H1 (cell line): ENCODE results near the gene COQ8A. TPM values are rescaled to one million over a fixed set of nuclear protein-coding genes. Genes with fewer than 3 reads are reported as not detected.

Experiments
- CTCF ChIA-PET: fragments of 300-600 bp; sonication (Branson Sonifier 250); formaldehyde crosslinking; loops from one replicate; lab custom pipeline; 2021; ENCODE audit not compliant: partially characterized antibody; lab: Charles Lee
- POLR2A ChIA-PET: fragments of 300-600 bp; sonication (Branson Sonifier 250); formaldehyde crosslinking; loops from one replicate; lab custom pipeline; 2021; ENCODE audit warnings: inconsistent platforms; ENCODE audit not compliant: partially characterized antibody; lab: Charles Lee
- DNase-seq, 2 experiments: peaks; one replicate each; pipeline versions ENCODE4 v3.0.0 to v3.0.0-alpha.2; 2010 to 2022; ENCODE audit warnings: low spot score in 2 of 2, low read depth in 1 of 2, mixed read lengths in 1 of 2
- FAIRE-seq: peaks from 2 replicates; lab custom pipeline; 2011; peaks lifted over from hg19 to GRCh38; lab: Jason Lieb, UNC
- H2AFZ ChIP-seq: 2 replicates; pipeline ENCODE4 v1.8.1; 2012; ENCODE audit warnings: low read length, inconsistent platforms
- H2AK5ac ChIP-seq: 2 replicates; pipeline ENCODE4 v1.6.1; 2013; ENCODE audit warnings: low read depth, low read length
- H2BK120ac ChIP-seq: replicated peaks from 2 replicates; pipeline ENCODE3; 2013; ENCODE audit warnings: low read depth, low read length, inconsistent platforms
- H2BK12ac ChIP-seq: 2 replicates; pipeline ENCODE4 v1.6.1; 2013; ENCODE audit warnings: low read depth, low read length
- H2BK15ac ChIP-seq: 2 replicates; pipeline ENCODE4 v1.6.1; 2013; ENCODE audit warnings: low read length
- H2BK20ac ChIP-seq: 2 replicates; pipeline ENCODE4 v1.6.1; 2013; ENCODE audit warnings: low read length
- H2BK5ac ChIP-seq: 2 replicates; pipeline ENCODE4 v1.6.1; 2013; ENCODE audit warnings: low read depth, low read length
- H3K14ac ChIP-seq: 2 replicates; pipeline ENCODE4 v1.6.1; 2013; ENCODE audit warnings: inconsistent platforms; ENCODE audit not compliant: insufficient read length
- H3K18ac ChIP-seq: 2 replicates; pipeline ENCODE4 v1.6.1; 2013; ENCODE audit warnings: low read length; ENCODE audit errors: extremely low read depth
- H3K23ac ChIP-seq: 2 replicates; pipeline ENCODE4 v1.6.1; 2013; ENCODE audit warnings: inconsistent platforms; ENCODE audit not compliant: insufficient read length
- H3K23me2 ChIP-seq: 2 replicates; pipeline ENCODE4 v1.6.1; 2013; ENCODE audit warnings: low read depth, low read length
- H3K27ac ChIP-seq: 2 replicates; pipeline ENCODE4 v1.6.1; 2011; ENCODE audit warnings: low read depth, low read length, inconsistent platforms
- H3K27me3 ChIP-seq, 4 experiments: replicated peaks in 1 of 4; 1 replicate in 1 of 4; 2 replicates in 3 of 4; pipeline versions ENCODE4 v1.6.1 to v1.8.1; 2011 to 2013; ENCODE audit warnings: low read length in 3 of 4, mild to moderate bottlenecking in 3 of 4, inconsistent platforms in 2 of 4, mixed read lengths in 2 of 4, moderate library complexity in 1 of 4; ENCODE audit not compliant: control insufficient read depth in 3 of 4, insufficient read depth in 3 of 4; ENCODE audit errors: extremely low read depth in 1 of 4
- H3K36me3 ChIP-seq, 4 experiments: 2 replicates each; pipeline versions ENCODE4 v1.6.1 to v1.8.1; 2011 to 2013; ENCODE audit warnings: mild to moderate bottlenecking in 4 of 4, low read length in 3 of 4, moderate library complexity in 2 of 4, control low read depth in 1 of 4, inconsistent platforms in 1 of 4; ENCODE audit not compliant: insufficient read depth in 4 of 4, control insufficient read depth in 2 of 4
- H3K4ac ChIP-seq: replicated peaks from 2 replicates; pipeline ENCODE3; 2013; ENCODE audit warnings: low read length, low read depth, mixed read lengths, inconsistent platforms; ENCODE audit not compliant: insufficient read length
- H3K4me1 ChIP-seq, 4 experiments: replicated peaks in 1 of 4; 1 replicate in 1 of 4; 2 replicates in 3 of 4; pipeline versions ENCODE4 v1.6.1 to v1.8.1; 2011 to 2013; ENCODE audit warnings: low read length in 3 of 4, inconsistent platforms in 2 of 4, mixed read lengths in 1 of 4; ENCODE audit not compliant: insufficient read depth in 4 of 4, control insufficient read depth in 3 of 4
- H3K4me2 ChIP-seq, 2 experiments: 2 replicates each; pipeline versions ENCODE4 v1.6.1 to v1.8.1; 2011 to 2013; ENCODE audit warnings: low read depth in 2 of 2, low read length in 2 of 2, control low read depth in 1 of 2, inconsistent platforms in 1 of 2, mild to moderate bottlenecking in 1 of 2; ENCODE audit not compliant: insufficient read depth in 1 of 2
- H3K4me3 ChIP-seq, 4 experiments: fragments of 200-600, 300-600 bp in 1 of 4; sonication (generic), shearing (Covaris generic), sonication (Bioruptor Twin) in 1 of 4; 2 replicates each; pipeline versions ENCODE4 v1.5.1 to v1.8.1; 2011 to 2016; ENCODE audit warnings: low read length in 4 of 4, low read depth in 3 of 4, control low read depth in 2 of 4, inconsistent platforms in 2 of 4, mild to moderate bottlenecking in 2 of 4, mixed read lengths in 1 of 4, moderate library complexity in 1 of 4; ENCODE audit not compliant: insufficient read depth in 2 of 4; ENCODE audit errors: extremely low read depth in 1 of 4
- H3K56ac ChIP-seq: replicated peaks from 2 replicates; pipeline ENCODE3; 2013; ENCODE audit warnings: low read depth, mild to moderate bottlenecking, mixed read lengths, low read length, inconsistent platforms; ENCODE audit not compliant: insufficient read length
- H3K79me1 ChIP-seq: 2 replicates; pipeline ENCODE4 v1.6.1; 2013; ENCODE audit warnings: low read depth, low read length, control low read depth
- H3K79me2 ChIP-seq, 2 experiments: 2 replicates each; pipeline versions ENCODE4 v1.6.1 to v1.8.1; 2012 to 2013; ENCODE audit warnings: low read length in 2 of 2, mild to moderate bottlenecking in 2 of 2, inconsistent platforms in 1 of 2; ENCODE audit not compliant: insufficient read depth in 2 of 2, control insufficient read depth in 1 of 2
- H3K9ac ChIP-seq, 4 experiments: replicated peaks in 1 of 4; 1 replicate in 1 of 4; 2 replicates in 3 of 4; pipeline versions ENCODE4 v1.6.1 to v1.8.1; 2011 to 2013; ENCODE audit warnings: low read depth in 3 of 4, low read length in 3 of 4, control low read depth in 2 of 4, mild to moderate bottlenecking in 2 of 4, moderate library complexity in 2 of 4, inconsistent platforms in 1 of 4; ENCODE audit errors: extremely low read depth in 1 of 4
- H3K9me3 ChIP-seq, 2 experiments: 2 replicates each; pipeline versions ENCODE4 v1.6.1 to v1.8.1; 2012 to 2013; ENCODE audit warnings: mild to moderate bottlenecking in 2 of 2, moderate library complexity in 2 of 2, control low read depth in 1 of 2, inconsistent platforms in 1 of 2, low read depth in 1 of 2, low read length in 1 of 2, mixed read lengths in 1 of 2; ENCODE audit not compliant: insufficient read depth in 2 of 2
- H4K20me1 ChIP-seq, 2 experiments: replicated peaks in 1 of 2; 2 replicates each; pipeline versions ENCODE3 to v1.8.1; 2011 to 2013; ENCODE audit warnings: inconsistent platforms in 2 of 2, low read length in 2 of 2, mild to moderate bottlenecking in 1 of 2; ENCODE audit not compliant: insufficient read depth in 2 of 2, control insufficient read depth in 1 of 2
- H4K5ac ChIP-seq: 2 replicates; pipeline ENCODE4 v1.6.1; 2013; ENCODE audit warnings: low read length, low read depth, mixed read lengths, inconsistent platforms; ENCODE audit not compliant: insufficient read length
- H4K8ac ChIP-seq: 2 replicates; pipeline ENCODE4 v1.8.0; 2013; ENCODE audit warnings: mild to moderate bottlenecking, moderate library complexity, low read length, inconsistent platforms; ENCODE audit not compliant: insufficient read depth; ENCODE audit errors: extremely low read depth
- H4K91ac ChIP-seq: replicated peaks from 2 replicates; pipeline ENCODE3; 2013; ENCODE audit warnings: low read length, mixed read lengths, inconsistent platforms; ENCODE audit not compliant: insufficient read length
- BRCA1 ChIP-seq: IDR thresholded peaks from 2 replicates; pipeline ENCODE4 v1.6.1; 2012; ENCODE audit warnings: low read depth, low read length, improper control_type of control experiment
- CBX5 ChIP-seq: fragments of 300-800, 300-1000 bp; sonication (generic); IDR thresholded peaks from 2 replicates; pipeline ENCODE4 v1.7.1; 2016; ENCODE audit warnings: antibody characterized with exemption, low read length, low read depth
- CREB1 ChIP-seq: IDR thresholded peaks from 2 replicates; pipeline ENCODE4 v1.6.1; 2012; ENCODE audit warnings: inconsistent platforms
- EP300 ChIP-seq, 2 experiments: IDR thresholded peaks; 1 replicate in 1 of 2; 2 replicates in 1 of 2; pipeline ENCODE4 v1.6.1; 2011 to 2012; ENCODE audit warnings: low read depth in 2 of 2, low read length in 2 of 2, mild to moderate bottlenecking in 2 of 2, borderline replicate concordance in 1 of 2, inconsistent platforms in 1 of 2, moderate library complexity in 1 of 2
- KDM1A ChIP-seq: fragments of 200-600, 300-600 bp; sonication (generic); IDR thresholded peaks from 2 replicates; pipeline ENCODE4 v1.7.1; 2016; ENCODE audit warnings: mild to moderate bottlenecking, low read length, borderline replicate concordance
- KDM5A ChIP-seq: fragments of 200-600 bp; IDR thresholded peaks from 2 replicates; pipeline ENCODE4 v1.7.1; 2012; ENCODE audit warnings: mild to moderate bottlenecking, low read length, inconsistent platforms, mixed read lengths
- SRF ChIP-seq: IDR thresholded peaks from 2 replicates; pipeline ENCODE4 v1.6.1; 2011; ENCODE audit warnings: mild to moderate bottlenecking, low read depth, low read length, moderate library complexity
- TAF1 ChIP-seq: IDR thresholded peaks from 2 replicates; pipeline ENCODE4 v1.6.1; 2011; ENCODE audit warnings: mild to moderate bottlenecking, low read depth, low read length
- TAF7 ChIP-seq: optimal IDR thresholded peaks from 2 replicates; pipeline ENCODE3; 2011; ENCODE audit warnings: low read depth, mild to moderate bottlenecking, inconsistent platforms, low read length, moderate library complexity, borderline replicate concordance
- TEAD4 ChIP-seq: IDR thresholded peaks from 2 replicates; pipeline ENCODE4 v1.6.1; 2012; ENCODE audit warnings: low read depth, low read length, inconsistent platforms, mixed read lengths
- WGBS, 2 experiments: shearing (Covaris generic) in 1 of 2; methylation state at CpG; one replicate each; pipeline versions ENCODE4 v1.1.6 to v1.1.7; 2013 to 2015; ENCODE audit warnings: low lambda C conversion rate in 2 of 2, mixed read lengths in 2 of 2, inconsistent platforms in 1 of 2, low coverage in 1 of 2, missing lambda C conversion rate in 1 of 2; ENCODE audit not compliant: insufficient replicate concordance in 2 of 2, insufficient coverage in 1 of 2, insufficient read length in 1 of 2; ENCODE audit errors: extremely low coverage in 1 of 2, missing lambda C conversion rate in 1 of 2; 5-methylcytosine and 5-hydroxymethylcytosine counted together
- polyA plus RNA-seq, 7 experiments: library from polyadenylated mRNA; depleted of rRNA in 3 of 7; stranded (reverse) in 5 of 7; unstranded in 2 of 7; fragments of >200 nt in 5 of 7; fragments of 200-250 nt in 2 of 7; gene quantifications; 1 replicate in 5 of 7; 2 replicates in 1 of 7; 4 replicates in 1 of 7; pipeline versions ENCODE4 v1.2.1 to v1.2.3, GENCODE V29; 2011 to 2013; ENCODE audit warnings: missing spikeins in 2 of 7, mixed read lengths in 2 of 7
- total RNA-seq: library from RNA; stranded (reverse); fragmentation: NEBNext Ultra II Directional; extraction: Animal tissue kit (Norgen Biotek cat#: 25700); gene quantifications from 2 replicates; pipeline ENCODE4 v1.2.1, GENCODE V29; 2021
- TF ChIP-seq, protein P1 (sequence below): IDR thresholded peaks from 2 replicates; pipeline ENCODE4 v1.6.1; 2011; ENCODE audit warnings: low read length, improper control_type of control experiment

The COQ8A gene
- total and polyA plus RNA-seq, 2 of the 8 experiments (the other 6 are each of a cell fraction or from before 2014, with no cell fraction given) = 28.5 to 38.9 TPM

DNA sequence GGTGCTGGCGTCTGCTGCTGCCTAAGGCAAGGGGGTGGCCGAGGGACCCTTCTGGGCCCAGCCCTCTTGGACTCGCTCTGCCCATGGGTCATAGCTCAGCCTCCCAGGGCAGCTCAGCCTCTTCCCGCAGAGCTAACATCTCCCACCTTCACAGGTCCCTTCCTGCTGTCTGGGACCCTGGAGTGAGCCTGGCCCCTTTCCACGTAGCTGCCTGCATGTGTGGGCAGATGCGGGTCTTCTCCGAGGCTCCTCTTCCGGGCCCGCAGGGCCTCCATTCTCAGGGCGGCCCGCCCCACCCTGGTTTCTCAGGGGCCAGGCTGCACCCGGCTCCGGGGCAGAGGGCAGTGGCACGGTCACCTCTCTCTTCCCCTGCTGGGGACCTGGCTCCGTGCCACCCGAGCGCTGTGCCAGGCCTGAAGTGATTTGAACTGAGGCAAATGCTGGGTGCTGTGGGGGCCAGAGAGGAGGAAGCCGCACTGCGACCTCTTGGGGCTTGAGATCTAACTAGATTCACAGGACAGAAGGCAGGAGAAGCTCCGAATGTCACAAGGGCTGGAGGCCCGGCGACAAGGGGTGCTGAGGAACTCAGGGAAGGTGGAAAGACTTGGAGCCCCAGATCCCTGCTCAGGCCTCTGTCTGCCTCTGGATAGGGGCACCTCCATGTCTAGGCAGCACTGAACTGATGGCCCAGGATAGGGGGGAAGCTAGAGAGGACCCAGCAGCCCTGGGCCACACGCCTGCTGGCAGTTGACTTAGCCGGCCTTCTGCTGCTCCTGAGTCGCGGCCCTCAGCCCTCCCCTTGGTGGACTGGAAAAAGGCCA lies 40.7 kb downstream of the COQ8A start:
- Histone ChIP-seq H2AFZ (no peak overlapping the region), H3K9me3 (no peaks in the 10 kb centered on the region), H3K79me1 (no peaks in the 10 kb centered on the region), H2BK20ac (no peak overlapping the region), H3K56ac (no peak overlapping the region), H2BK15ac (no peak overlapping the region), H3K23me2 (peaks cover 11% of the 10 kb centered on the region; the same call in 1 of the 2 replicates), H3K4ac (no peak overlapping the region), H2BK12ac (no peak overlapping the region), H4K20me1 (peaks cover 4% of the 10 kb centered on the region in 2 experiments), H4K8ac (peak overlapping the region; percentile 89; the same call in 1 of the 2 replicates), H4K91ac (no peak overlapping the region), H3K9ac (no peak overlapping the region), H3K23ac (no peak overlapping the region), H3K4me3 (no peak overlapping the region), H3K79me2 (no peaks in the 10 kb centered on the region), H3K4me1 (no peaks in the 10 kb centered on the region; a peak in 1 of 7 replicates), H3K14ac (no peak overlapping the region), H2AK5ac (no peak overlapping the region), H3K36me3 (peaks cover 0 to 6% (median 0%) of the 10 kb centered on the region in 4 experiments; a peak in 3 of 8 replicates), H2BK5ac (peak overlapping the region; percentile 35; the same call in 1 of the 2 replicates), H3K18ac (no peak overlapping the region), H2BK120ac (no peak overlapping the region), H4K5ac (no peak overlapping the region), H3K27me3 (no peaks in the 10 kb centered on the region), H3K27ac (no peak overlapping the region), H3K4me2 (no peak overlapping the region)
- ChIA-PET CTCF (interaction anchor here (0.8 to 1.7 kb wide), 3 partner anchors 12 to 468 kb away, joined by 3 to 6 read pairs (median 4); no protein-coding TSS in a partner anchor), POLR2A (interaction anchor here (1.3 kb wide), 1 partner anchor 68 kb away, joined by 3 read pairs; no protein-coding TSS in a partner anchor)
- FAIRE-seq (no peak), DNase-seq (no peak)
- TF ChIP-seq KDM1A (no peak), TAF7 (no peak), CREB1 (no peak), TEAD4 (no peak), TAF1 (no peak), SRF (no peak), EP300 (IDR thresholded peaks at IDR 0.05; ENCODE audit: borderline replicate concordance in 1 of 2, low read depth in 2 of 2, low read length in 2 of 2) (no peak), CBX5 (no peak), BRCA1 (no peak), KDM5A (no peak)
- TF ChIP-seq, protein P1, sequence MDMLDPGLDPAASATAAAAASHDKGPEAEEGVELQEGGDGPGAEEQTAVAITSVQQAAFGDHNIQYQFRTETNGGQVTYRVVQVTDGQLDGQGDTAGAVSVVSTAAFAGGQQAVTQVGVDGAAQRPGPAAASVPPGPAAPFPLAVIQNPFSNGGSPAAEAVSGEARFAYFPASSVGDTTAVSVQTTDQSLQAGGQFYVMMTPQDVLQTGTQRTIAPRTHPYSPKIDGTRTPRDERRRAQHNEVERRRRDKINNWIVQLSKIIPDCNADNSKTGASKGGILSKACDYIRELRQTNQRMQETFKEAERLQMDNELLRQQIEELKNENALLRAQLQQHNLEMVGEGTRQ = no peak
- WGBS, 2 experiments = 92% methylated on average over 24 of the region's 26 CpGs; no CpG with 5 or more reads in 1 of the 2 experiments
